Measurements from ENCODE around the gene PPARA. TPM values are rescaled to one million over a fixed set of nuclear protein-coding genes. Genes with fewer than 3 reads are reported as not detected.

The PPARA gene
- total and polyA plus RNA-seq, 9 of the 15 experiments (the other 6 are each of a cell fraction or from before 2014, with no cell fraction given): 0.64 to 5.3 (median 3.5) TPM

DNA sequence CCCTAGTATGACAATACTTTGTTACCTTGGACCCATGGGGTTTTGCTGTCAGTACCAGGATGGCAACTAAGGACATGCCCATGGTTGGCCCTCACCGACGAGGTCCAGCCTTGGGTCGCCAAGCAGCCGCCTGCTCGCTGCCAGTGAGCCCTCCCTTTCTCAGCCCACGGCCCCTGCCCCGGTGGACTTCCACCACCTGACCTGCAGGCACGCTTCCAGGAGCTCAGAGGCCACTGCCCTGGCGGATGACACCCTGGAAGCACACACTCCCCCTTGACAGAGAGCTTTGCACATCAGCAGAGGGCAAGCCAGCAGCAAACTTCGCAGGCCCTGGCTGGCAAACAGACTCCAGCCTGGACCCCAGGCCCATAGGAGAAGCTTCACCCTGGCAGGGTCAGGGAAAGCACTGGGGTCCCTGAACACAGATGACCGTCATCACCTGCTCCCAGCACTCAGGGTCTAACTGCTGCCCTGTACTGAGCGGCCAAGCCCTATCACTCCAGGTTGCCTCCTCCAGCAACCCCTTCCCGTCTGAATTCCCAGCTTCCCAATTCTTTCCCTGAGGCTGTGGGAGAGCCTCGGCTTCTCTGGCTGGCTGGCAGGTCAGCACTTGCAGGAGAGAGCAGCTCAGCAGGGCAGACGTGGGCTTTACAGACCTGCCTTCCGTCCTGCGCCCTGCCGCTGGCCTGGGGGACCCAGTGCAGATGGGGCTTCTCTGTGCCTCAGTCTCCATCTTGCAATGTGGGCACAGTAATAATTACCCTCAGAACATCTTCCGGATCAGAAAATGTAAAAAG is 2.7 kb upstream of the PPARA start (continued):
- TF ChIP-seq, protein P1, sequence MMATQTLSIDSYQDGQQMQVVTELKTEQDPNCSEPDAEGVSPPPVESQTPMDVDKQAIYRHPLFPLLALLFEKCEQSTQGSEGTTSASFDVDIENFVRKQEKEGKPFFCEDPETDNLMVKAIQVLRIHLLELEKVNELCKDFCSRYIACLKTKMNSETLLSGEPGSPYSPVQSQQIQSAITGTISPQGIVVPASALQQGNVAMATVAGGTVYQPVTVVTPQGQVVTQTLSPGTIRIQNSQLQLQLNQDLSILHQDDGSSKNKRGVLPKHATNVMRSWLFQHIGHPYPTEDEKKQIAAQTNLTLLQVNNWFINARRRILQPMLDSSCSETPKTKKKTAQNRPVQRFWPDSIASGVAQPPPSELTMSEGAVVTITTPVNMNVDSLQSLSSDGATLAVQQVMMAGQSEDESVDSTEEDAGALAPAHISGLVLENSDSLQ (IDR thresholded peaks at IDR 0.05): no peak
- TF ChIP-seq, protein P2, sequence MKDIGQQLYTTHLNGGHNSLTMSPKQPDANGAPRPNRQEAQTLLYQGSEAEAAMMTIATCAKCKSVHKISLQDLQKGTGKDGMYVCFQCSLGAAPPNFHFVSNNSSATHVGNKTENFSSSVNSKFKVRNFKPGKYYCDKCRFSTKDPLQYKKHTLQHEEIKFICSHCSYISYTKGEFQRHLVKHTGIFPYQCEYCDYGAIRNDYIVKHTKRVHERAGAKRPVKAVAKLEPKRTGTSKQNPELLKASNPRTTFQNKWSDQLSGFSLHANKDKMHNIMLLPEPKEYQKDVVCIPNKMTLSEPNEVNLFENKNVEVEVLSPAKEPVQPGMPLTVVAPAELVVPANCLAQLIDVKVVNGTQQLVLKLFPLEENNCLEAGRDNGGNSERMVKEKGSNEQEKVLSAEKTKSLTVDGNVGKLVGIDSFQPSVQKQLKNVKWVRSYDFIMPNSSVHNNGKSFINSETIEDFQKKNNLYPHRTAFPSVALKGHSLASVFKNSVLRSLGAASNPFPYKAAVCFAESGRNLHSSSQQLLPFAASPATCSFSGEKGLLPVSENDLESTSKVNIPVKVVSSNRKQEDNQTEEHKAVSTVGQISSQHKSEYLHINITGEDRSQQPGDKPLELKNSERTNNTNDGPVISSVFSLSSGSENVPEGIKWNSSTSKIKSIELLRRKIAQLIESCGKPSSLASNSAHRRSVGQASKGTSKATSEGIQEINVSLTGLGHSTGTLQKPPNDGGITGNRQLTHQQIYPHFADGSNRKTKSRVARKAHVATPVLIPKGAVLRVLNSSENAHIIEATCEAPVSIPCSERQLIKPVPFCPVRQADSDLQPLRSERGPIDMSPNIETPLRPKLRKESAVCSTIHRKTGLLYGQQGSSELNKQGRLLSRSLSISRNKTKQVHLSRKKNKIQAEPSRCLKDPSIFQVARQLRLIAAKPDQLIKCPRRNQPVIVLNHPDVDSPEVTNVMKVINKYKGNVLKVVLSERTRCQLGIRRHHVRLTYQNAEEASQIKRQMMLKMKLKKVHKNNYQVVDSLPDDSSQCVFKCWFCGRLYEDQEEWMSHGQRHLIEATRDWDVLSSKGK (CRISPR knock-in tag; IDR thresholded peaks at IDR 0.05): no peak
- TF ChIP-seq, protein P3, sequence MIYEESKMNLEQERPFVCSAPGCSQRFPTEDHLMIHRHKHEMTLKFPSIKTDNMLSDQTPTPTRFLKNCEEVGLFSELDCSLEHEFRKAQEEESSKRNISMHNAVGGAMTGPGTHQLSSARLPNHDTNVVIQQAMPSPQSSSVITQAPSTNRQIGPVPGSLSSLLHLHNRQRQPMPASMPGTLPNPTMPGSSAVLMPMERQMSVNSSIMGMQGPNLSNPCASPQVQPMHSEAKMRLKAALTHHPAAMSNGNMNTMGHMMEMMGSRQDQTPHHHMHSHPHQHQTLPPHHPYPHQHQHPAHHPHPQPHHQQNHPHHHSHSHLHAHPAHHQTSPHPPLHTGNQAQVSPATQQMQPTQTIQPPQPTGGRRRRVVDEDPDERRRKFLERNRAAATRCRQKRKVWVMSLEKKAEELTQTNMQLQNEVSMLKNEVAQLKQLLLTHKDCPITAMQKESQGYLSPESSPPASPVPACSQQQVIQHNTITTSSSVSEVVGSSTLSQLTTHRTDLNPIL (CRISPR knock-in tag; IDR thresholded peaks at IDR 0.05): no peak
- TF ChIP-seq TEAD4 (IDR thresholded peaks at IDR 0.05; ENCODE audit: low read length) (no peak), TEAD4 (CRISPR knock-in tag; IDR thresholded peaks at IDR 0.05; ENCODE audit: borderline replicate concordance) (no peak)

All from K562 (cell line).